Fibroblast of lung (primary cell): ENCODE measurements around the gene DGAT2. TPM values are rescaled to one million over a fixed set of nuclear protein-coding genes. Genes with fewer than 3 reads are reported as not detected.

ENCODE experiments used
- DNase-seq, 2 donors: peaks; one replicate each; pipeline versions ENCODE4 v3.0.0 to v3.0.0-alpha.2; 2010; ENCODE audit warnings: low read depth in 2 of 2
- H2AFZ ChIP-seq: 2 replicates; pipeline ENCODE4 v1.5.1; 2012; ENCODE audit warnings: low read length, control low read depth, inconsistent platforms
- H3K27ac ChIP-seq: 2 replicates; pipeline ENCODE4 v1.5.1; 2011; ENCODE audit warnings: low read length, control low read depth; ENCODE audit not compliant: insufficient read depth
- H3K27me3 ChIP-seq: 2 replicates; pipeline ENCODE4 v1.5.1; 2011; ENCODE audit warnings: mild to moderate bottlenecking, low read length; ENCODE audit not compliant: control insufficient read depth, insufficient read depth
- H3K36me3 ChIP-seq: 2 replicates; pipeline ENCODE4 v1.5.1; 2011; ENCODE audit warnings: low read length; ENCODE audit not compliant: control insufficient read depth, insufficient read depth
- H3K4me1 ChIP-seq: 2 replicates; pipeline ENCODE4 v1.5.1; 2011; ENCODE audit warnings: low read length; ENCODE audit not compliant: control insufficient read depth, insufficient read depth; ENCODE audit errors: extremely low read depth
- H3K4me2 ChIP-seq: 2 replicates; pipeline ENCODE4 v1.5.1; 2011; ENCODE audit warnings: low read length, control low read depth; ENCODE audit not compliant: insufficient read depth; ENCODE audit errors: extremely low read depth
- H3K4me3 ChIP-seq, 4 experiments: fragments of 200-600 bp in 1 of 4; sonication (generic) in 1 of 4; replicated peaks in 1 of 4; 2 replicates each; pipeline ENCODE4 v1.5.1; 2011 to 2016; ENCODE audit warnings: low read length in 4 of 4, low read depth in 3 of 4, mild to moderate bottlenecking in 3 of 4, control low read depth in 2 of 4, inconsistent platforms in 1 of 4, mixed read lengths in 1 of 4; ENCODE audit not compliant: insufficient read depth in 1 of 4; ENCODE audit errors: control extremely low read depth in 1 of 4
- H3K79me2 ChIP-seq: 2 replicates; pipeline ENCODE4 v1.5.1; 2012; ENCODE audit warnings: mild to moderate bottlenecking, low read length, inconsistent platforms; ENCODE audit not compliant: control insufficient read depth, insufficient read depth
- H3K9ac ChIP-seq: 2 replicates; pipeline ENCODE4 v1.5.1; 2011; ENCODE audit warnings: mild to moderate bottlenecking, low read length, control low read depth; ENCODE audit not compliant: insufficient read depth
- H3K9me3 ChIP-seq: 2 replicates; pipeline ENCODE4 v1.5.1; 2012; ENCODE audit warnings: low read depth, low read length; ENCODE audit not compliant: control insufficient read depth, insufficient read depth
- H4K20me1 ChIP-seq: 2 replicates; pipeline ENCODE4 v1.5.1; 2011; ENCODE audit warnings: low read length; ENCODE audit not compliant: control insufficient read depth, insufficient read depth; ENCODE audit errors: extremely low read depth
- EZH2 ChIP-seq: IDR thresholded peaks from 2 replicates; pipeline ENCODE4 v1.5.1; 2012; ENCODE audit warnings: low read length, control low read depth, mild to moderate bottlenecking; ENCODE audit errors: missing control alignments
- polyA plus RNA-seq, 2 donors: library from polyadenylated mRNA; depleted of rRNA in 1 of 2; stranded (reverse) in 1 of 2; unstranded in 1 of 2; fragments of >200 nt; gene quantifications; 2 replicates each; pipeline ENCODE4 v1.2.1, GENCODE V29; 2011 to 2012; ENCODE audit warnings: missing spikeins in 1 of 2
- total RNA-seq: library from RNA; depleted of rRNA; stranded (reverse); fragments of >200 nt; gene quantifications from 2 replicates; pipeline ENCODE4 v1.2.1, GENCODE V29; 2014
- TF ChIP-seq, protein P1 (sequence below), 2 donors: IDR thresholded peaks in 1 of 2; conservative IDR thresholded peaks in 1 of 2; 1 replicate in 1 of 2; 2 replicates in 1 of 2; pipeline ENCODE4 v1.5.1; 2011 to 2012; ENCODE audit warnings: low read length in 2 of 2, control low read depth in 1 of 2, inconsistent platforms in 1 of 2, low read depth in 1 of 2, mild to moderate bottlenecking in 1 of 2

DGAT2 gene
- total and polyA plus RNA-seq, 2 donors (not counting 1 experiment from before 2014, with no cell fraction given) = 0.32 to 1.3 TPM

DNA sequence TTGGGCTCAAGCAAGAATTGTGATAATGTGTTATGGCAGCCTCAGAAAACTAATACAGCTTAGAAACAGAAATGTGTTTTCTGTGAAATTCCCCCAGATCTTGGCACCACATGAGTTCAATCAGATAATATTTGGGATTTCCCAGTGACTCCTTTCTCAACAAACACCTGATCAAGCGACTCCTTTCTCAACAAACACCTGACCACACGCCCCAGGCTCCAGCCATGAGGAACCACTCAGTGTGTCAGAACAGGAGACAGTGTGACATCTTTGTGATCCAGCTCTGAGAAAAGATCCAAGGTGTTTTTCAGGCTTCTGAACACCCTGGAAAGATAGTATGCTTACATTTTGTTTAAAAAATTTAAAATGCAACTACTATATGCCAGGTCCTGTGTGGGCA, 44.5 kb downstream of the DGAT2 start:
- Histone ChIP-seq H3K36me3 (no peaks in the 10 kb centered on the region), H3K4me3 (no peak overlapping the region), H3K9me3 (no peaks in the 10 kb centered on the region), H4K20me1 (no peaks in the 10 kb centered on the region), H3K27ac (no peak overlapping the region), H3K4me1 (peaks cover 8% of the 10 kb centered on the region), H3K9ac (no peak overlapping the region), H3K79me2 (peaks cover 12% of the 10 kb centered on the region), H2AFZ (no peak overlapping the region), H3K27me3 (peaks cover 2% of the 10 kb centered on the region), H3K4me2 (no peak overlapping the region)
- DNase-seq = no peak
- TF ChIP-seq EZH2 = no peak
- TF ChIP-seq, protein P1, sequence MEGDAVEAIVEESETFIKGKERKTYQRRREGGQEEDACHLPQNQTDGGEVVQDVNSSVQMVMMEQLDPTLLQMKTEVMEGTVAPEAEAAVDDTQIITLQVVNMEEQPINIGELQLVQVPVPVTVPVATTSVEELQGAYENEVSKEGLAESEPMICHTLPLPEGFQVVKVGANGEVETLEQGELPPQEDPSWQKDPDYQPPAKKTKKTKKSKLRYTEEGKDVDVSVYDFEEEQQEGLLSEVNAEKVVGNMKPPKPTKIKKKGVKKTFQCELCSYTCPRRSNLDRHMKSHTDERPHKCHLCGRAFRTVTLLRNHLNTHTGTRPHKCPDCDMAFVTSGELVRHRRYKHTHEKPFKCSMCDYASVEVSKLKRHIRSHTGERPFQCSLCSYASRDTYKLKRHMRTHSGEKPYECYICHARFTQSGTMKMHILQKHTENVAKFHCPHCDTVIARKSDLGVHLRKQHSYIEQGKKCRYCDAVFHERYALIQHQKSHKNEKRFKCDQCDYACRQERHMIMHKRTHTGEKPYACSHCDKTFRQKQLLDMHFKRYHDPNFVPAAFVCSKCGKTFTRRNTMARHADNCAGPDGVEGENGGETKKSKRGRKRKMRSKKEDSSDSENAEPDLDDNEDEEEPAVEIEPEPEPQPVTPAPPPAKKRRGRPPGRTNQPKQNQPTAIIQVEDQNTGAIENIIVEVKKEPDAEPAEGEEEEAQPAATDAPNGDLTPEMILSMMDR (conservative IDR thresholded peaks at IDR 0.05 in 1 of 2, IDR thresholded peaks at IDR 0.05 in 1 of 2; ENCODE audit: low read depth in 1 of 2, low read length in 2 of 2) = no peak

DNA sequence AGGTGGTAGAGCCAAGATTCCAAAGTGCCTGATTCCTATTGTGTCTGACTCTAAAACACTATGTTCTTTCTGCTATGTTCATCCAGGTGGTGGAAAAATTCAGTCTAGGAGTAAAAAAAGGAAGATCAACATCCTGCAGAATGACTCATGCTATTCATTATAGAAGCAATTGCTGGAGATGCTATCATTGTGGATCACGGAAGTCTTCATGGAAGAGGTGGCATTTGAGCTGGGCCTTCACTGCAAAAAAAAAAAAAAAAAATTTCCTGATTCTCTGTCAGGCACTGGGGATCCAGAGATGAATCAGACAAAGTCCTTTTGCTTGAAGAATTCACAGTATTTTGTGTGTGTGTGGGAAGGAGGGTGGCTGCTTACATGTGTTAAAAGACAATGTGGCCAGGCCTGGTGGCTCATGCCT, 45.1 kb downstream of the DGAT2 start:
- Histone ChIP-seq H3K27ac (no peak overlapping the region), H3K4me2 (no peak overlapping the region), H4K20me1 (no peaks in the 10 kb centered on the region), H2AFZ (no peak overlapping the region), H3K4me3 (no peak overlapping the region), H3K79me2 (peaks cover 12% of the 10 kb centered on the region), H3K27me3 (peaks cover 2% of the 10 kb centered on the region), H3K9me3 (no peaks in the 10 kb centered on the region), H3K9ac (no peak overlapping the region), H3K36me3 (no peaks in the 10 kb centered on the region), H3K4me1 (peaks cover 8% of the 10 kb centered on the region)
- TF ChIP-seq, protein P1 (conservative IDR thresholded peaks at IDR 0.05 in 1 of 2, IDR thresholded peaks at IDR 0.05 in 1 of 2; ENCODE audit: low read depth in 1 of 2, low read length in 2 of 2) = no peak
- TF ChIP-seq EZH2 = no peak
- peak in 1 of 2 donors; percentile 51 for DNase-seq

DNA sequence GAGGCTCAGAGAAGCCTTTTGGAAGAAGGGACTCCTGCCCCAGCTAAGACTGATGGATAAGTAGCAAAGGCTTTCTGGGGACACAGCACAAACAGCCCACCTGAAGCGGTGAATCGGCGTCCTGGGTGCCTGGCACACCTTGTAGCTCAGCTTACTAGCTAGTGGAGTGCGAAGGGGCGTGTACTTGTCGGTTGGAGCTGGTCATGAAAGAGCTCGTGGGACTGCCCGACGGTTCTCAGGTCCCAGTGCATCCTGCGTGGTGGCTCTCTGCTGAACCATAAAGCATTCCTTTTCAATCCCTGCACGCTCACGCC, 45.7 kb downstream of the DGAT2 start:
- no peaks in the 10 kb centered on the region for H4K20me1 ChIP-seq
- peak overlapping the region; percentile 83 for H3K27ac ChIP-seq
- TF ChIP-seq EZH2 = no peak
- TF ChIP-seq, protein P1 (conservative IDR thresholded peaks at IDR 0.05 in 1 of 2, IDR thresholded peaks at IDR 0.05 in 1 of 2; ENCODE audit: low read depth in 1 of 2, low read length in 2 of 2) = no peak
- no peaks in the 10 kb centered on the region for H3K9me3 ChIP-seq
- peak overlapping the region; percentile 72 to 94 (median 86) for H3K4me3 ChIP-seq
- no peaks in the 10 kb centered on the region for H3K27me3 ChIP-seq
- H3K4me2 ChIP-seq = peak overlapping the region; percentile 94
- no peaks in the 10 kb centered on the region for H3K36me3 ChIP-seq
- peak overlapping the region; percentile 95 for H2AFZ ChIP-seq
- H3K4me1 ChIP-seq = peaks cover 8% of the 10 kb centered on the region
- peak overlapping the region; percentile 32 for H3K9ac ChIP-seq
- peaks cover 14% of the 10 kb centered on the region for H3K79me2 ChIP-seq
- DNase-seq = no peak
